Activated CD8-positive, alpha-beta T cell treated with anti-CD3 and anti-CD28 coated beads for 36 hours (primary cell): ENCODE data around the gene ZNF385B. TPM values are rescaled to one million over a fixed set of nuclear protein-coding genes. Genes with fewer than 3 reads are reported as not detected.

Source experiments
- ATAC-seq: fragments of 200-7000 bp; cut with Tn5 transposase; one replicate; pipeline ENCODE4 v1.10.0; 2021; ENCODE audit warnings: mild to moderate bottlenecking, moderate library complexity
- CTCF ChIA-PET: fragments of 350-600 bp; sonication (Branson Sonifier 250); formaldehyde crosslinking; loops from one replicate; lab custom pipeline; 2021; ENCODE audit warnings: antibody characterized with exemption; lab: Charles Lee
- POLR2A ChIA-PET: fragments of 350-600 bp; sonication (Branson Sonifier 250); formaldehyde crosslinking; loops from one replicate; lab custom pipeline; 2021; ENCODE audit warnings: antibody characterized with exemption; lab: Charles Lee
- DNase-seq: peaks from one replicate; pipeline ENCODE4 v3.0.0-alpha.2; 2020
- H3K27ac Mint-ChIP-seq: one replicate; pipeline ENCODE4 v1.8.0; 2021; ENCODE audit warnings: mild to moderate bottlenecking, mixed read lengths
- H3K27me3 Mint-ChIP-seq: one replicate; pipeline ENCODE4 v1.8.0; 2021; ENCODE audit warnings: mixed read lengths
- H3K36me3 Mint-ChIP-seq: one replicate; pipeline ENCODE4 v1.8.0; 2021; ENCODE audit warnings: low read depth, mixed read lengths
- H3K4me1 Mint-ChIP-seq: one replicate; pipeline ENCODE4 v1.8.0; 2021; ENCODE audit warnings: low read depth, mixed read lengths
- H3K4me3 Mint-ChIP-seq: one replicate; pipeline ENCODE4 v1.8.0; 2021; ENCODE audit warnings: mild to moderate bottlenecking, moderate library complexity, mixed read lengths
- H3K9me3 Mint-ChIP-seq: one replicate; pipeline ENCODE4 v1.8.0; 2021; ENCODE audit warnings: mixed read lengths
- CTCF ChIP-seq: fragments of 200-600 bp; IDR thresholded peaks from one replicate; pipeline ENCODE4 v1.8.0; 2022; ENCODE audit warnings: antibody characterized with exemption, mild to moderate bottlenecking
- intact Hi-C: fragments of 100-400 bp; cut with micrococcal nuclease; formaldehyde crosslinking; loops from one replicate; pipeline ENCODE4 v1.10.0; 2022
- total RNA-seq, 2 experiments: library from RNA; stranded (reverse); gene quantifications; one replicate each; pipeline ENCODE4 v1.2.3, GENCODE V29; 2021

ZNF385B gene
- total RNA-seq, 2 experiments from 2014 or later, result not detected

GRCh38 chr2:179579800-179580199 is 281.6 kb downstream of the ZNF385B start:
- no peak for ATAC-seq
- ChIA-PET POLR2A (no interaction called here), CTCF (no interaction called here)
- no peaks in the 10 kb centered on the region for H3K9me3 Mint-ChIP-seq
- no peaks in the 10 kb centered on the region for H3K4me1 Mint-ChIP-seq
- no peak for TF ChIP-seq CTCF
- no peak overlapping the region for H3K27ac Mint-ChIP-seq
- no peak for DNase-seq
- H3K27me3 Mint-ChIP-seq, result no peaks in the 10 kb centered on the region
- no peak overlapping the region for H3K4me3 Mint-ChIP-seq
- intact Hi-C loops, result no loop called here
- no peaks in the 10 kb centered on the region for H3K36me3 Mint-ChIP-seq

- ChIA-PET CTCF (no interaction called here), POLR2A (interaction anchor here (0.6 kb wide), 1 partner anchor 331 kb away, joined by 3 read pairs; no protein-coding TSS in a partner anchor)
- TF ChIP-seq CTCF, result no peak
- no peak overlapping the region for H3K27ac Mint-ChIP-seq
- intact Hi-C loops, result no loop called here
- no peaks in the 10 kb centered on the region for H3K27me3 Mint-ChIP-seq
- ATAC-seq, result no peak
- no peaks in the 10 kb centered on the region for H3K9me3 Mint-ChIP-seq
- H3K4me3 Mint-ChIP-seq, result no peak overlapping the region
- H3K4me1 Mint-ChIP-seq, result no peaks in the 10 kb centered on the region
- DNase-seq, result no peak
- H3K36me3 Mint-ChIP-seq, result no peaks in the 10 kb centered on the region
These were observed 283.1 kb downstream of the ZNF385B start for GRCh38 chr2:179578171-179578916.

GRCh38 chr2:179574061-179574519 is 287.3 kb downstream of the ZNF385B start:
- H3K36me3 Mint-ChIP-seq, result no peaks in the 10 kb centered on the region
- no peaks in the 10 kb centered on the region for H3K4me1 Mint-ChIP-seq
- no peaks in the 10 kb centered on the region for H3K9me3 Mint-ChIP-seq
- H3K27me3 Mint-ChIP-seq, result no peaks in the 10 kb centered on the region
- CTCF ChIA-PET, result no interaction called here
- no peak for TF ChIP-seq CTCF
- H3K4me3 Mint-ChIP-seq, result no peak overlapping the region
- POLR2A ChIA-PET, result no interaction called here
- ATAC-seq, result no peak
- H3K27ac Mint-ChIP-seq, result no peak overlapping the region
- DNase-seq, result no peak
- intact Hi-C loops, result no loop called here

DNA sequence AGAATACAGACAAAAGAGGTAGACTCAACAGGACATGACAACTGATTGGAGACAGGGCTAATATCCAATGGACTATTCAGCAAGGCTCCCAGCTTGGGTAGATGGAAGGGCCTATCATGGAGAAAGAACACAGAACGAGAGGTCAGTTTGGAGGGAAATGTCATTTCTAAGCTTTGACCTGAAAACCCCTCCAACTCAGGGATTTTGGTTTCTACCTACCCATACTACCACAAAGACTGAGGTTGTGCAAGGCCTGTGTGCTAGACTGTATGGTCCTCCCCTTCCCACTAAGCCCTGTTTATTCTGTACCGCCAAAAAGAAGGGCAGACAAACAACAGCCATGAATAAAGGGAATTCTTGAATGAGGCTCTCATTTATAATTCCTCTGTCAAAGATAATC is 288.9 kb downstream of the ZNF385B start:
- no peak for TF ChIP-seq CTCF
- no peaks in the 10 kb centered on the region for H3K36me3 Mint-ChIP-seq
- ATAC-seq, result no peak
- intact Hi-C loops, result no loop called here
- H3K4me3 Mint-ChIP-seq, result no peak overlapping the region
- no peak overlapping the region for H3K27ac Mint-ChIP-seq
- POLR2A ChIA-PET, result no interaction called here
- H3K9me3 Mint-ChIP-seq, result no peaks in the 10 kb centered on the region
- CTCF ChIA-PET, result no interaction called here
- DNase-seq, result no peak
- H3K27me3 Mint-ChIP-seq, result peaks cover 1% of the 10 kb centered on the region
- no peaks in the 10 kb centered on the region for H3K4me1 Mint-ChIP-seq

GRCh38 chr2:179571721-179572120 is 289.7 kb downstream of the ZNF385B start:
- H3K36me3 Mint-ChIP-seq, result no peaks in the 10 kb centered on the region
- H3K27me3 Mint-ChIP-seq, result peaks cover 1% of the 10 kb centered on the region
- no peaks in the 10 kb centered on the region for H3K4me1 Mint-ChIP-seq
- TF ChIP-seq CTCF, result no peak
- no peak overlapping the region for H3K27ac Mint-ChIP-seq
- ChIA-PET POLR2A (no interaction called here), CTCF (no interaction called here)
- ATAC-seq (no peak), DNase-seq (no peak)
- intact Hi-C loops, result no loop called here
- H3K9me3 Mint-ChIP-seq, result no peaks in the 10 kb centered on the region
- H3K4me3 Mint-ChIP-seq, result no peak overlapping the region
